Panc1 (cell line): ENCODE results near the gene GABARAP. TPM values are rescaled to one million over a fixed set of nuclear protein-coding genes. Genes with fewer than 3 reads are reported as not detected.

ENCODE experiments used
- ATAC-seq: fragments of 200-7000 bp; cut with Tn5 transposase; 2 replicates; pipeline ENCODE4 v1.9.1; 2020; ENCODE audit warnings: mild to moderate bottlenecking, moderate library complexity
- BruUV-seq: library from RNA; stranded (reverse); fragments of 400-500 nt; replicated peaks from 2 replicates; lab custom pipeline; 2021; lab: Mats Ljungman, UMichigan
- CTCF ChIA-PET: fragments of 300-600 bp; sonication (Branson Sonifier 250); formaldehyde crosslinking; loops from one replicate; lab custom pipeline; 2022; ENCODE audit warnings: antibody characterized with exemption; lab: Charles Lee
- POLR2A ChIA-PET: fragments of 300-600 bp; sonication (Branson Sonifier 250); formaldehyde crosslinking; loops from one replicate; lab custom pipeline; 2022; ENCODE audit warnings: antibody characterized with exemption; lab: Charles Lee
- DNase-seq: peaks from one replicate; pipeline ENCODE4 v3.0.0-alpha.2; 2010; ENCODE audit warnings: low read depth, low spot score
- H3K27ac ChIP-seq: 2 replicates; pipeline ENCODE4 v1.5.1; 2011; ENCODE audit warnings: mild to moderate bottlenecking, low read length, inconsistent platforms
- H3K27me3 ChIP-seq: fragments of 200-500 bp; sonication (Bioruptor generic); 2 replicates; pipeline ENCODE4 v1.6.0; 2014; ENCODE audit warnings: low read length, inconsistent platforms; ENCODE audit not compliant: control insufficient read depth, insufficient read depth
- H3K36me3 ChIP-seq: fragments of 200-500 bp; sonication (Bioruptor generic); 2 replicates; pipeline ENCODE4 v1.5.1; 2014; ENCODE audit warnings: inconsistent platforms, mild to moderate bottlenecking, low read length, moderate library complexity; ENCODE audit not compliant: control insufficient read depth, insufficient read depth
- H3K4me1 ChIP-seq: 2 replicates; pipeline ENCODE4 v1.5.1; 2011; ENCODE audit warnings: inconsistent platforms, mild to moderate bottlenecking, low read length, moderate library complexity; ENCODE audit not compliant: control insufficient read depth, insufficient read depth
- H3K4me3 ChIP-seq, 2 experiments: 2 replicates each; pipeline ENCODE4 v1.5.1; 2011 to 2012; ENCODE audit warnings: low read depth in 2 of 2, low read length in 2 of 2, mild to moderate bottlenecking in 2 of 2, inconsistent platforms in 1 of 2, moderate library complexity in 1 of 2
- H3K9me3 ChIP-seq: fragments of 200-500 bp; sonication (Bioruptor generic); 2 replicates; pipeline ENCODE4 v1.5.1; 2014; ENCODE audit warnings: low read depth, mild to moderate bottlenecking, inconsistent platforms, low read length, moderate library complexity; ENCODE audit not compliant: control insufficient read depth, insufficient read depth
- CTCF ChIP-seq: fragments of 450-650 bp; IDR thresholded peaks from 2 replicates; pipeline ENCODE4 v1.5.1; 2017; ENCODE audit warnings: mild to moderate bottlenecking
- POLR2AphosphoS5 ChIP-seq: IDR thresholded peaks from 2 replicates; pipeline ENCODE4 v1.6.1; 2012; ENCODE audit warnings: mild to moderate bottlenecking, low read depth, low read length, moderate library complexity
- REST ChIP-seq, 2 experiments: IDR thresholded peaks; 2 replicates each; pipeline ENCODE4 v1.6.1; 2011 to 2012; ENCODE audit warnings: low read depth in 2 of 2, control low read depth in 1 of 2, low read length in 1 of 2, mild to moderate bottlenecking in 1 of 2, moderate library complexity in 1 of 2; ENCODE audit not compliant: insufficient read depth in 1 of 2
- SIN3A ChIP-seq: IDR thresholded peaks from 2 replicates; pipeline ENCODE4 v1.6.1; 2012; ENCODE audit warnings: low read depth, mild to moderate bottlenecking, low read length, moderate library complexity, borderline replicate concordance; ENCODE audit not compliant: insufficient read depth
- TCF7L2 ChIP-seq: IDR thresholded peaks from 2 replicates; pipeline ENCODE4 v1.6.1; 2011; ENCODE audit warnings: mild to moderate bottlenecking, low read depth, low read length, inconsistent platforms
- in situ Hi-C: cut with HindIII; loops from 2 replicates; pipeline ENCODE4 v1.10.0; 2016; ENCODE audit warnings: low sequenced_read_pairs, low pct_unique_long_range_greater_than_20kb
- intact Hi-C: fragments of 100-400 bp; cut with micrococcal nuclease; formaldehyde crosslinking; loops from one replicate; pipeline ENCODE4 v1.10.0; 2022; ENCODE audit not compliant: unreplicated experiment
- total RNA-seq: library from RNA; stranded (reverse); gene quantifications from one replicate; pipeline ENCODE4 v1.2.1, GENCODE V29; 2021; ENCODE audit not compliant: unreplicated experiment

Gene GABARAP
- total RNA-seq, 1 experiment from 2014 or later, result 289 TPM

- Histone ChIP-seq H3K36me3 (peaks cover 4% of the 10 kb centered on the region), H3K27me3 (no peaks in the 10 kb centered on the region), H3K4me1 (no peaks in the 10 kb centered on the region), H3K27ac (no peak overlapping the region), H3K9me3 (no peaks in the 10 kb centered on the region), H3K4me3 (peak overlapping the region in 1 of 2 experiments; percentile 16; a peak in 1 of 4 replicates)
- TF ChIP-seq CTCF, result no peak
- no peak for ATAC-seq
- POLR2A ChIA-PET, result no interaction called here
- in situ Hi-C loops, result no loop called here
- DNase-seq, result no peak
- intact Hi-C loops, result no loop called here
- CTCF ChIA-PET, result no interaction called here
- no TSS peak for BruUV-seq
These were observed 37.3 kb downstream of the GABARAP start for GRCh38 chr17:7204828-7205461.

GRCh38 chr17:7204336-7204735 lies 37.9 kb downstream of the GABARAP start:
- BruUV-seq, result no TSS peak
- ChIA-PET CTCF (no interaction called here), POLR2A (no interaction called here)
- ATAC-seq, result no peak
- in situ Hi-C loops, result no loop called here
- no peak for TF ChIP-seq TCF7L2
- TF ChIP-seq REST (IDR thresholded peaks at IDR 0.05; ENCODE audit: insufficient read depth in 1 of 2, low read depth in 2 of 2, low read length in 1 of 2), result no peak
- intact Hi-C loops, result no loop called here
- Histone ChIP-seq H3K4me3 (no peak overlapping the region; a peak in 1 of 4 replicates), H3K36me3 (peaks cover 4% of the 10 kb centered on the region), H3K9me3 (no peaks in the 10 kb centered on the region), H3K27ac (no peak overlapping the region), H3K27me3 (no peaks in the 10 kb centered on the region), H3K4me1 (no peaks in the 10 kb centered on the region)
- DNase-seq, result no peak

GRCh38 chr17:7203391-7203790 lies 38.9 kb downstream of the GABARAP start:
- BruUV-seq, result no TSS peak
- ChIA-PET POLR2A (no interaction called here), CTCF (no interaction called here)
- intact Hi-C loops, result no loop called here
- TF ChIP-seq CTCF, result no peak
- TF ChIP-seq REST (IDR thresholded peaks at IDR 0.05; ENCODE audit: insufficient read depth in 1 of 2, low read depth in 2 of 2, low read length in 1 of 2), result no peak
- no peak for TF ChIP-seq TCF7L2
- TF ChIP-seq SIN3A, result no peak
- TF ChIP-seq POLR2AphosphoS5, result no peak
- Histone ChIP-seq H3K27ac (no peak overlapping the region), H3K9me3 (no peaks in the 10 kb centered on the region), H3K4me1 (no peaks in the 10 kb centered on the region), H3K27me3 (no peaks in the 10 kb centered on the region), H3K36me3 (peaks cover 4% of the 10 kb centered on the region), H3K4me3 (no peak overlapping the region)
- no peak for DNase-seq
- no peak for ATAC-seq
- in situ Hi-C loops, result no loop called here
